T-helper 2 cell treated with Interferon-gamma antibody and Interleukin-4, amounts not matched to agents 5 μg/mL and 100 μg/mL, for 36 hours (primary cell): ENCODE results near the gene ID1.
"Not testable (repeated sequence)": the region's sequence is repeated elsewhere in the genome, so short reads cannot be mapped to it uniquely, and the experiment has no call there.

Experiments used
- DNase-seq: peaks from one replicate; pipeline ENCODE4 v3.0.0; 2021; ENCODE audit warnings: low spot score
- H3K27ac Mint-ChIP-seq: one replicate; pipeline ENCODE4 v1.8.0; 2021; ENCODE audit warnings: mild to moderate bottlenecking, mixed read lengths
- H3K27me3 Mint-ChIP-seq: one replicate; pipeline ENCODE4 v1.8.0; 2021; ENCODE audit warnings: low read depth, mixed read lengths
- H3K36me3 Mint-ChIP-seq: one replicate; pipeline ENCODE4 v1.8.0; 2021; ENCODE audit warnings: low read depth, mixed read lengths
- H3K4me1 Mint-ChIP-seq: one replicate; pipeline ENCODE4 v1.8.0; 2021; ENCODE audit warnings: low read depth, mixed read lengths
- H3K4me3 Mint-ChIP-seq: one replicate; pipeline ENCODE4 v1.8.0; 2022; ENCODE audit warnings: mild to moderate bottlenecking, moderate library complexity, mixed read lengths
- H3K9me3 Mint-ChIP-seq: one replicate; pipeline ENCODE4 v1.8.0; 2021; ENCODE audit warnings: mixed read lengths

The ID1 gene

GRCh38 chr20:31626534-31626933 lies 21.4 kb downstream of the ID1 start:
- not testable (repeated sequence) for H3K4me1 Mint-ChIP-seq, H3K27me3 Mint-ChIP-seq, DNase-seq, H3K4me3 Mint-ChIP-seq, H3K9me3 Mint-ChIP-seq, H3K27ac Mint-ChIP-seq, H3K36me3 Mint-ChIP-seq

- not testable (repeated sequence) for H3K9me3 Mint-ChIP-seq, H3K4me3 Mint-ChIP-seq, H3K4me1 Mint-ChIP-seq, DNase-seq, H3K27ac Mint-ChIP-seq, H3K36me3 Mint-ChIP-seq, H3K27me3 Mint-ChIP-seq
Observed at GRCh38 chr20:31628057-31628456, 23.0 kb downstream of the ID1 start.

- Mint-ChIP-seq H3K27ac (no peak overlapping the region), H3K4me3 (no peak overlapping the region), H3K9me3 (no peaks in the 10 kb centered on the region), H3K4me1 (peaks cover 3% of the 10 kb centered on the region), H3K36me3 (no peaks in the 10 kb centered on the region), H3K27me3 (no peaks in the 10 kb centered on the region)
- no peak for DNase-seq
Observed at GRCh38 chr20:31630187-31630790, 25.2 kb downstream of the ID1 start.

- Mint-ChIP-seq H3K36me3 (no peaks in the 10 kb centered on the region), H3K27ac (no peak overlapping the region)
- no peak for DNase-seq
Observed at GRCh38 chr20:31632548-31633338, 27.7 kb downstream of the ID1 start.

GRCh38 chr20:31633339-31633914 lies 28.3 kb downstream of the ID1 start:
- Mint-ChIP-seq H3K4me3 (no peak overlapping the region), H3K4me1 (peaks cover 3% of the 10 kb centered on the region), H3K36me3 (no peaks in the 10 kb centered on the region), H3K27me3 (no peaks in the 10 kb centered on the region), H3K9me3 (no peaks in the 10 kb centered on the region), H3K27ac (no peak overlapping the region)
- DNase-seq = no peak

More at GRCh38 chr20:31632548-31633338, 27.7 kb downstream of the ID1 start:
- H3K27me3 Mint-ChIP-seq = no peaks in the 10 kb centered on the region
- no peak overlapping the region for H3K4me3 Mint-ChIP-seq
- no peaks in the 10 kb centered on the region for H3K9me3 Mint-ChIP-seq
- H3K4me1 Mint-ChIP-seq = peaks cover 3% of the 10 kb centered on the region

- H3K27me3 Mint-ChIP-seq = peaks cover 8% of the 10 kb centered on the region
- no peak within 1 kb of the TSS for H3K4me3 Mint-ChIP-seq
- no peak within 1 kb of the TSS for H3K27ac Mint-ChIP-seq
- DNase-seq = no peak
- H3K9me3 Mint-ChIP-seq = no peaks in the 10 kb centered on the region
- no peaks in the 10 kb centered on the region for H3K36me3 Mint-ChIP-seq
- peaks cover 2% of the 10 kb centered on the region for H3K4me1 Mint-ChIP-seq
Observed at GRCh38 chr20:31637660-31638059, 32.6 kb downstream of the ID1 start, which contains the start of gene COX4I2. COX4I2 (plus strand) TSS chr20:31637912; CDS start chr20:31639018, 1,106 bp downstream.

GRCh38 chr20:31638317-31638716 lies 33.2 kb downstream of the ID1 start:
- Mint-ChIP-seq H3K36me3 (no peaks in the 10 kb centered on the region), H3K9me3 (no peaks in the 10 kb centered on the region), H3K27me3 (peaks cover 11% of the 10 kb centered on the region), H3K4me3 (no peak overlapping the region), H3K27ac (no peak overlapping the region), H3K4me1 (peaks cover 7% of the 10 kb centered on the region)
- no peak for DNase-seq

- peaks cover 7% of the 10 kb centered on the region for H3K4me1 Mint-ChIP-seq
- peaks cover 11% of the 10 kb centered on the region for H3K27me3 Mint-ChIP-seq
- no peak overlapping the region for H3K4me3 Mint-ChIP-seq
- H3K27ac Mint-ChIP-seq = no peak overlapping the region
- no peak for DNase-seq
- H3K9me3 Mint-ChIP-seq = no peaks in the 10 kb centered on the region
- no peaks in the 10 kb centered on the region for H3K36me3 Mint-ChIP-seq
Observed at GRCh38 chr20:31638816-31639215, 33.7 kb downstream of the ID1 start.

- DNase-seq = no peak
- Mint-ChIP-seq H3K27me3 (peaks cover 11% of the 10 kb centered on the region), H3K4me1 (peaks cover 7% of the 10 kb centered on the region), H3K9me3 (no peaks in the 10 kb centered on the region), H3K4me3 (no peak overlapping the region), H3K27ac (no peak overlapping the region), H3K36me3 (no peaks in the 10 kb centered on the region)
Observed at GRCh38 chr20:31640259-31640658, 35.2 kb downstream of the ID1 start.

GRCh38 chr20:31641391-31641790 lies 36.3 kb downstream of the ID1 start:
- DNase-seq = no peak
- H3K27me3 Mint-ChIP-seq = peaks cover 11% of the 10 kb centered on the region
- H3K4me3 Mint-ChIP-seq = no peak overlapping the region
- H3K4me1 Mint-ChIP-seq = peaks cover 7% of the 10 kb centered on the region
- H3K9me3 Mint-ChIP-seq = no peaks in the 10 kb centered on the region
- no peak overlapping the region for H3K27ac Mint-ChIP-seq
- no peaks in the 10 kb centered on the region for H3K36me3 Mint-ChIP-seq

GRCh38 chr20:31642837-31643236 lies 37.7 kb downstream of the ID1 start:
- H3K27me3 Mint-ChIP-seq = peaks cover 11% of the 10 kb centered on the region
- no peaks in the 10 kb centered on the region for H3K9me3 Mint-ChIP-seq
- no peak overlapping the region for H3K27ac Mint-ChIP-seq
- no peaks in the 10 kb centered on the region for H3K36me3 Mint-ChIP-seq
- H3K4me3 Mint-ChIP-seq = no peak overlapping the region
- H3K4me1 Mint-ChIP-seq = peaks cover 7% of the 10 kb centered on the region
- DNase-seq = no peak

- H3K36me3 Mint-ChIP-seq = no peaks in the 10 kb centered on the region
- H3K27me3 Mint-ChIP-seq = peaks cover 11% of the 10 kb centered on the region
- H3K27ac Mint-ChIP-seq = no peak overlapping the region
- no peaks in the 10 kb centered on the region for H3K9me3 Mint-ChIP-seq
- DNase-seq = no peak
- H3K4me1 Mint-ChIP-seq = peaks cover 7% of the 10 kb centered on the region
- H3K4me3 Mint-ChIP-seq = no peak overlapping the region
Observed at GRCh38 chr20:31643522-31643921, 38.4 kb downstream of the ID1 start.

- H3K4me3 Mint-ChIP-seq = no peak overlapping the region
- H3K4me1 Mint-ChIP-seq = peaks cover 7% of the 10 kb centered on the region
- H3K27me3 Mint-ChIP-seq = peaks cover 11% of the 10 kb centered on the region
Observed at GRCh38 chr20:31644701-31645100, 39.6 kb downstream of the ID1 start.

GRCh38 chr20:31648104-31648503 lies 43.0 kb downstream of the ID1 start:
- H3K27me3 Mint-ChIP-seq, H3K4me3 Mint-ChIP-seq, H3K36me3 Mint-ChIP-seq, DNase-seq, H3K27ac Mint-ChIP-seq, H3K4me1 Mint-ChIP-seq, H3K9me3 Mint-ChIP-seq: not testable (repeated sequence)

More at GRCh38 chr20:31644701-31645100, 39.6 kb downstream of the ID1 start:
- no peak for DNase-seq
- H3K9me3 Mint-ChIP-seq = no peaks in the 10 kb centered on the region
- no peaks in the 10 kb centered on the region for H3K36me3 Mint-ChIP-seq
- no peak overlapping the region for H3K27ac Mint-ChIP-seq
